Endodermal cell (in vitro differentiated cells): ENCODE results near the gene RAB11FIP2. TPM values are rescaled to one million over a fixed set of nuclear protein-coding genes. Genes with fewer than 3 reads are reported as not detected.

Source experiments
- DNase-seq: peaks from one replicate; pipeline ENCODE4 v3.0.0-alpha.2; 2017
- H3K27ac ChIP-seq: 2 replicates; pipeline ENCODE4 v1.5.1; 2013; ENCODE audit warnings: mild to moderate bottlenecking, low read depth, low read length, moderate library complexity
- H3K27me3 ChIP-seq: 2 replicates; pipeline ENCODE4 v1.6.1; 2013; ENCODE audit warnings: mild to moderate bottlenecking, low read length, moderate library complexity; ENCODE audit not compliant: insufficient read depth, control insufficient read depth, poor library complexity, severe bottlenecking
- H3K36me3 ChIP-seq: 2 replicates; pipeline ENCODE4 v1.7.0; 2013; ENCODE audit warnings: mild to moderate bottlenecking, low read length, moderate library complexity; ENCODE audit not compliant: control insufficient read depth, insufficient read depth
- H3K4me1 ChIP-seq: one replicate; pipeline ENCODE4 v1.7.0; 2013; ENCODE audit warnings: low read length; ENCODE audit not compliant: control insufficient read depth, insufficient read depth
- H3K4me3 ChIP-seq: 2 replicates; pipeline ENCODE4 v1.5.1; 2013; ENCODE audit warnings: mild to moderate bottlenecking, low read length, moderate library complexity
- H3K9ac ChIP-seq: 2 replicates; pipeline ENCODE4 v1.6.1; 2013; ENCODE audit warnings: mild to moderate bottlenecking, low read length, moderate library complexity; ENCODE audit not compliant: poor library complexity, severe bottlenecking; ENCODE audit errors: extremely low read depth
- H3K9me3 ChIP-seq: 2 replicates; pipeline ENCODE4 v1.6.1; 2013; ENCODE audit warnings: mild to moderate bottlenecking, low read length, moderate library complexity; ENCODE audit not compliant: control insufficient read depth
- H3K27ac Mint-ChIP-seq: 2 replicates; pipeline ENCODE4 v1.8.0; 2020; ENCODE audit warnings: mixed read lengths
- H3K27me3 Mint-ChIP-seq: 2 replicates; pipeline ENCODE4 v1.8.0; 2021; ENCODE audit warnings: mild to moderate bottlenecking, mixed read lengths; ENCODE audit not compliant: insufficient read depth
- H3K36me3 Mint-ChIP-seq: 2 replicates; pipeline ENCODE4 v1.8.0; 2020; ENCODE audit warnings: low read depth, mixed read lengths
- H3K4me1 Mint-ChIP-seq: 2 replicates; pipeline ENCODE4 v1.8.0; 2020; ENCODE audit warnings: mixed read lengths
- H3K4me3 Mint-ChIP-seq: 2 replicates; pipeline ENCODE4 v1.8.0; 2020; ENCODE audit warnings: mild to moderate bottlenecking, moderate library complexity, mixed read lengths
- H3K9me3 Mint-ChIP-seq: 2 replicates; pipeline ENCODE4 v1.8.0; 2020; ENCODE audit warnings: mild to moderate bottlenecking, mixed read lengths
- CTCF ChIP-seq: fragments of 200-600 bp; sonication (generic); conservative IDR thresholded peaks from 2 replicates; pipeline ENCODE4 v1.5.0; 2021; ENCODE audit warnings: antibody characterized with exemption, mild to moderate bottlenecking
- WGBS, 2 experiments: methylation state at CpG; one replicate each; pipeline versions ENCODE4 v1.1.5 to v1.1.7; 2013; ENCODE audit warnings: missing lambda C conversion rate in 2 of 2, mixed read lengths in 1 of 2; ENCODE audit not compliant: insufficient coverage in 1 of 2, insufficient read length in 1 of 2; 5-methylcytosine and 5-hydroxymethylcytosine counted together
- total RNA-seq, 2 donors: library from RNA; stranded (reverse); fragmentation: NEBNext Ultra II Directional in 1 of 2; extraction: Animal tissue kit (Norgen Biotek cat#: 25700) in 1 of 2; gene quantifications; 2 replicates in 1 of 2; 3 replicates in 1 of 2; pipeline ENCODE4 v1.2.1, GENCODE V29; 2021

Gene RAB11FIP2
- total RNA-seq, 2 donors from 2014 or later: 21.9 TPM

DNA sequence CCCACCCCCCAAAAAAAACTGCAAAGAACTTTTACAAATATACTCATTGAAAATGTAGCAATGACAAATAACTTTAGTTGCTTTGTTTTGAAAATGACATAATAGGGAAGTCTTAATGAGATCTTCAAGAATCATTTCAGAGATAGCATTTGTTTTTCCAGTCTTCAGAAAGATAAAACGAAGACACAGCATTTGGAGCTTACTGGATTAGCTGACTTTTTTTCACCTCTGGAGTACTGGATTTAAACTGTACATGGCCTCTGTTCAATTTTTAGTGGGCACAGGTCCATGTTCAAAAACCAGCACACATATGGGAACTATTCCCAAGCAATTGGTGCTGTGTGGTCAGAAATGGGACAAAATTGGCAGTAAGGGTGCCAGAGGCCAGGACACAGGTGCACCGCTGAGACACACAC lies 3.9 kb downstream of the RAB11FIP2 start:
- Mint-ChIP-seq H3K27me3 (no peaks in the 10 kb centered on the region), H3K4me3 (no peak overlapping the region), H3K4me1 (peaks cover 27% of the 10 kb centered on the region), H3K36me3 (no peaks in the 10 kb centered on the region), H3K9me3 (no peaks in the 10 kb centered on the region), H3K27ac (no peak overlapping the region)
- Histone ChIP-seq H3K9ac (no peak overlapping the region), H3K4me3 (no peak overlapping the region), H3K4me1 (peaks cover 18% of the 10 kb centered on the region), H3K9me3 (no peaks in the 10 kb centered on the region), H3K27me3 (no peaks in the 10 kb centered on the region), H3K36me3 (no peaks in the 10 kb centered on the region), H3K27ac (no peak overlapping the region)
- TF ChIP-seq CTCF: no peak
- DNase-seq: no peak
- 85 to 93% methylated on average over 2 of the region's 2 CpGs for WGBS, 2 experiments

DNA sequence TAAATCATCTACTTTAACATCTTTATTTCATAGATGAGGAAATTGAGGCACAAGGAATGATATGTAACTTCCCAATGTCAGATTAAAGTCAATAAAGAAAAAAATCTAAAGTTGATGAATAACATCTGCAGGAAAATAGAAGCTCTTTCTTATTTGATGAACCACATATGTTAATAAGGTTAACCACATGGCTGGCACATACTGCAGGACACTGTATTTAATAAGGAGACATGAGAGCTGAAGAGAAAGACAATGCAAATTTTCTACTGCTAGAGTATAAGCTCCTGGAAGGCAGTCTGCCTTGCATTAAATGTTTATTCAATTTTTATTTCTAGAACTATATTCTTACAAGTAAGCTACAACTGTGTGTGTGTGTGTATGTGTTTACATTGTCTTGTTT lies 4.4 kb downstream of the RAB11FIP2 start:
- Histone ChIP-seq H3K27ac (no peak overlapping the region), H3K27me3 (no peaks in the 10 kb centered on the region), H3K4me3 (no peak overlapping the region), H3K36me3 (no peaks in the 10 kb centered on the region), H3K4me1 (peaks cover 18% of the 10 kb centered on the region), H3K9ac (no peak overlapping the region), H3K9me3 (no peaks in the 10 kb centered on the region)
- Mint-ChIP-seq H3K27ac (no peak overlapping the region), H3K4me3 (no peak overlapping the region), H3K27me3 (no peaks in the 10 kb centered on the region), H3K9me3 (no peaks in the 10 kb centered on the region), H3K36me3 (no peaks in the 10 kb centered on the region), H3K4me1 (peaks cover 27% of the 10 kb centered on the region)
- no peak for TF ChIP-seq CTCF
- DNase-seq: no peak

DNA sequence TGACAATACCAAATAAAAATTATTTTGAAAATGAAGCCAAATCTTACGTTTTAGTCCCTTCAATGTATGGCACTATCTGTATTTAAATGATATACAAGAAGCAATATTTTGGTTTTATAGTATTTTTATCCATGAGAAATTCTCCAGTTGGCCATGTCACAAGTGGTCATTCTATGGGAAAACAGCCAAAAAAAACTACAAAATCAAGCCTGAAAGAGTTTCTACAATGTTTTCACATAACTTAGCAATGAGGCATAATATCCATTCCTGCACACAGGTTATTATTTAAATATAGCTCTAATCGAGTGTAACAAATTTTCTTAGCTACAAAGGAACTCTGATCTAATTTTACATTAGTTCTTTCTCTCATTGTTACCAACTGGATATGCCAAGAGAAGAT lies 5.4 kb downstream of the RAB11FIP2 start:
- no peak overlapping the region for H3K27ac Mint-ChIP-seq
- no peak overlapping the region for H3K9ac ChIP-seq
- no peak for TF ChIP-seq CTCF
- no peaks in the 10 kb centered on the region for H3K9me3 Mint-ChIP-seq
- H3K36me3 Mint-ChIP-seq: no peaks in the 10 kb centered on the region
- H3K4me3 Mint-ChIP-seq: no peak overlapping the region
- H3K4me3 ChIP-seq: no peak overlapping the region
- 93 to 100% methylated on average over 1 to 2 of the region's 2 CpGs for WGBS, 2 experiments
- no peaks in the 10 kb centered on the region for H3K27me3 ChIP-seq
- no peaks in the 10 kb centered on the region for H3K9me3 ChIP-seq
- H3K4me1 Mint-ChIP-seq: peaks cover 27% of the 10 kb centered on the region
- DNase-seq: no peak
- H3K27ac ChIP-seq: no peak overlapping the region
- peaks cover 18% of the 10 kb centered on the region for H3K4me1 ChIP-seq
- no peaks in the 10 kb centered on the region for H3K27me3 Mint-ChIP-seq
- no peaks in the 10 kb centered on the region for H3K36me3 ChIP-seq
